HG03469 (cell line): ENCODE results near the gene CYTIP.
"Not testable (repeated sequence)": the region's sequence is repeated elsewhere in the genome, so short reads cannot be mapped to it uniquely, and the experiment has no call there.

Source experiments
- ATAC-seq: cut with Tn5 transposase; IDR thresholded peaks from one replicate; pipeline ENCODE4 v1.9.1; 2021; ENCODE audit warnings: mild to moderate bottlenecking, moderate library complexity, moderate number of reproducible peaks; ENCODE audit not compliant: unreplicated experiment

CYTIP gene

DNA sequence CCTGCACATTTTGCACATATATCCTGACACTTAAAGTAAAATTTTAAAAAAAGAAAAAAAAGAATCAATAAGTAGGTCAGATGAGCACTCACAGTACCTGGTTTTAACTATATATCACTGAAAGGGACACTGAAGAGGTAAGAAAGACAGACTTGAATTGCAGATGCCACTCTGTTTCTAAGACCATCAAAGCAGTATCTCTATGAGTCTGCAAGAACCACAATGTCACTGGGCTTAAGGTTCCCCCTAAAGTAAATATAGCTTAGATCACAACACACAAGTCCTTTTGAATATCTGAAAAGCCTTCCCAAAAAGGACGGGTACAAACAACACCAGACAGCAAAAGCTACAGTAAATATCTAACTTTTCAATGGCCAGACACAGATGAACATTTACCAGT, 57.6 kb downstream of the CYTIP start:
- no peak for ATAC-seq

DNA sequence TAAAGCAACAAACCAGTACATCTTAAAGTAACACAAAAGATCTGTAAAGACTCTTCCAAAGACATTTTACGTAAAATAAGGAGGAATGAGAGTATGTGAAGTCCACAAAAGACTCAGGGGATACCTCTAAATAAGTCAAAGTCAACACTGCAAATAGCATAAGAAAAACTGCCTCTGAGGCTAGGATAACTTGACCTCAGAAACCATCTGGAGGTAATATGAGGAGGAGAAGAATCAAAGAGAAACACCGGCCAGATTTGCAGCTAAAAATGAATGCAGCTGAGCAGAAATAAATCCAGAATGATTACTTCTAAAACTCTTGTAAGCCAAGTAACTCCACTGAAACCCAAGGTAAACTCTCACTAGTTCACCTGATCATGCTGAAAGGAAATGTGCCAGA, 66.0 kb downstream of the CYTIP start:
- ATAC-seq = no peak

DNA sequence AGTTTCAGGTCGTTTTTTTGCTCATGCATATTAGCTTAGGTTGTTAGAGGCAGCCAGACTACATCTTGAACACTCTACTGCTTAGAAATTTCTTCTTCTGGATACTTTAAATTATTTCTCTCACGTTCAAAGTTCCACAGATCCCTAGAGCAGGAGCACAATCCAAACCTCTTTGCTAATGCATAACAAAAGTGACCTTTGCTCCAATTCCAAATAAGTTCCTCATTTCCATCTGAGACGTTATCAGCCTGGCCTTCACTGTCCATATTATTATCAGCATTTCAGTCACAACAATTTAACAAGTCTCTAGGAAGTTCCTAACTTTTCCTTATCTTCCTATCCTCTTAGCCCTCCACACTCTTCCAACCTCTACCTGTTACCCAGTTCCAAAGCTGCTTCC, 67.8 kb downstream of the CYTIP start:
- ATAC-seq = no peak

DNA sequence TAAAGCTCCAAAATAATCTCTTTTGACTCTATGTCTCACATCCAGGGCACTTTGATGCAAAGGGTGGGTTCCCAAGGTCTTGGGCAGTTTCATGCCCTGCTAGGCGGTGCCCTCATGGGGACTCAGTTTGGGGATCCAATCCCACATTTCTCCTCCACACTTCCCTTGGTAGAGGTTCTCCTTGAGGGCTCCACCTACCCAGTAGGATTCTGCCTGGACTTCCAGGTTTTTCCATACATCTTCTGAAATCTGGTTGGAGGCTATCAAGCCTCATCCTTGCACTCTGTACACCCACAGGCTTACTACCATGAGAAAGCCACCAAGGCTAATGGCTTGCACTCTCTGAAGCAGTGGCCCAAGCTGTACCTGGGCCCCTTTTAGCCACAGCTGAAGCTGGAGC, 68.5 kb downstream of the CYTIP start:
- no peak for ATAC-seq

DNA sequence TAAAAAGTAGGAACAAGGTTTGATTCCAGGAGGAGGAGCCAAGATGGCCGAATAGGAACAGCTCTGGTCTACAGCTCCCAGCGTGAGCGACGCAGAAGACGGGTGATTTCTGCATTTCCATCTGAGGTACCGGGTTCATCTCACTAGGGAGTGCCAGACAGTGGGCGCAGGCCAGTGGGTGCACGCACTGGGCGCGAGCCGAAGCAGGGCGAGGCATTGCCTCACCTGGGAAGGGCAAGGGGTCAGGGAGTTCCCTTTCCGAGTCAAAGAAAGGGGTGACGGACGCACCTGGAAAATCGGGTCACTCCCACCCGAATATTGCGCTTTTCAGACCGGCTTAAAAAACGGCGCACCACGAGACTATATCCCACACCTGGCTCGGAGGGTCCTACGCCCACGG, 75.4 kb downstream of the CYTIP start:
- not testable (repeated sequence) for ATAC-seq

DNA sequence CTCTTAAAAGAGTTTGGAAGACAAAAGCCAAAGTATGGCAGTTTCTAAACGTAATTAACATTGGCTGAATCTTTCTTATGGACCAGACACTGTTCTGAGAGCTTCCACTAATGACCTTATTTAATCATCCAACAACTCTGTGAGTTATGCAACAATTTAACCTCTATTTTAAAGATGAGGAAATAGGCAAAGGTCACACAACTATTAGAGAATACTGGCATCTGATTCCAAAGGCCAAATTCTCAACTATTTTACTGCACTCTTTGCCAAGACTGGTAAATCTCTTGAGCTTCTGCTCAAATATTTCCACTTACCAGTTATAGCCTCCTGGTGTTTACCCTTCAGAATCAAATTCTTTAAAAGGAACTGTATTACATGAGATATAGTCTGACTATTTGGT, 76.2 kb downstream of the CYTIP start:
- ATAC-seq = no peak
